NCI-H1105 treated with DMSO at 0.1 percent for 48 hours (cell line): ENCODE measurements around the gene CISH.
A peak's percentile ranks its signal among the peaks of the same experiment; 100 is the strongest.

Source experiments
- DNase-seq: peaks from one replicate; lab custom pipeline; 2025; lab: John Stamatoyannopoulos, UW

CISH gene

GRCh38 chr3:50611464-50612233, at the start of gene CISH:
TSS of gene CISH (minus strand) at chr3:50611774. CDS start at chr3:50611650, 124 bp downstream.
- peak; percentile 70 for DNase-seq

GRCh38 chr3:50660386-50660785, 48.8 kb upstream of the CISH start:
- DNase-seq, result no peak

GRCh38 chr3:50658831-50659230, 47.3 kb upstream of the CISH start:
- no peak for DNase-seq

- no peak for DNase-seq
Observed at GRCh38 chr3:50658416-50658815, 46.8 kb upstream of the CISH start.

- DNase-seq, result no peak
Observed at GRCh38 chr3:50657816-50658215, 46.2 kb upstream of the CISH start.

- no peak for DNase-seq
Observed at GRCh38 chr3:50657407-50657806, 45.8 kb upstream of the CISH start.

GRCh38 chr3:50656417-50657195, 45.0 kb upstream of the CISH start:
- DNase-seq, result no peak

GRCh38 chr3:50655009-50655830, 43.6 kb upstream of the CISH start:
- DNase-seq, result no peak

- no peak for DNase-seq
Observed at GRCh38 chr3:50653937-50654595, 42.5 kb upstream of the CISH start.

GRCh38 chr3:50652709-50653108, 41.1 kb upstream of the CISH start:
- DNase-seq, result peak; percentile 2

GRCh38 chr3:50651920-50652529, 40.5 kb upstream of the CISH start:
- DNase-seq, result no peak

- no peak for DNase-seq
Observed at GRCh38 chr3:50651445-50651844, 39.9 kb upstream of the CISH start.

- DNase-seq, result no peak
Observed at GRCh38 chr3:50650018-50650417, 38.4 kb upstream of the CISH start.

- no peak for DNase-seq
Observed at GRCh38 chr3:50649451-50649931, 37.9 kb upstream of the CISH start.

GRCh38 chr3:50648944-50649343, 37.4 kb upstream of the CISH start:
- no peak for DNase-seq

GRCh38 chr3:50648313-50648712, 36.7 kb upstream of the CISH start:
- peak; percentile 1 for DNase-seq

- no peak for DNase-seq
Observed at GRCh38 chr3:50645378-50645777, 33.8 kb upstream of the CISH start.

- DNase-seq, result no peak
Observed at GRCh38 chr3:50644561-50644960, 33.0 kb upstream of the CISH start.

- no peak for DNase-seq
Observed at GRCh38 chr3:50642382-50642781, 30.8 kb upstream of the CISH start.

- no peak for DNase-seq
Observed at GRCh38 chr3:50639055-50639494, 27.5 kb upstream of the CISH start.

GRCh38 chr3:50637945-50638344, 26.4 kb upstream of the CISH start:
- DNase-seq, result no peak
